ENCODE data around the gene SORBS1. TPM values are rescaled to one million over a fixed set of nuclear protein-coding genes. Genes with fewer than 3 reads are reported as not detected.

SORBS1 gene
- total RNA-seq, 1 experiment from 2014 or later = 39.9 TPM

GRCh38 chr10:95469676-95470075 lies 91.5 kb downstream of the SORBS1 start (continued):
- TF ChIP-seq, protein P1, sequence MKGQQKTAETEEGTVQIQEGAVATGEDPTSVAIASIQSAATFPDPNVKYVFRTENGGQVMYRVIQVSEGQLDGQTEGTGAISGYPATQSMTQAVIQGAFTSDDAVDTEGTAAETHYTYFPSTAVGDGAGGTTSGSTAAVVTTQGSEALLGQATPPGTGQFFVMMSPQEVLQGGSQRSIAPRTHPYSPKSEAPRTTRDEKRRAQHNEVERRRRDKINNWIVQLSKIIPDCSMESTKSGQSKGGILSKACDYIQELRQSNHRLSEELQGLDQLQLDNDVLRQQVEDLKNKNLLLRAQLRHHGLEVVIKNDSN (CRISPR knock-in tag; IDR thresholded peaks at IDR 0.05) = no peak
- TF ChIP-seq SOX15 (CRISPR knock-in tag; IDR thresholded peaks at IDR 0.05) (no peak), NR1H2 (CRISPR knock-in tag; IDR thresholded peaks at IDR 0.05) (no peak), PREB (CRISPR knock-in tag; IDR thresholded peaks at IDR 0.05; ENCODE audit: borderline replicate concordance) (no peak), IRF2 (CRISPR knock-in tag; IDR thresholded peaks at IDR 0.05; ENCODE audit: borderline replicate concordance, low read depth) (no peak)
- TF ChIP-seq, protein P2, sequence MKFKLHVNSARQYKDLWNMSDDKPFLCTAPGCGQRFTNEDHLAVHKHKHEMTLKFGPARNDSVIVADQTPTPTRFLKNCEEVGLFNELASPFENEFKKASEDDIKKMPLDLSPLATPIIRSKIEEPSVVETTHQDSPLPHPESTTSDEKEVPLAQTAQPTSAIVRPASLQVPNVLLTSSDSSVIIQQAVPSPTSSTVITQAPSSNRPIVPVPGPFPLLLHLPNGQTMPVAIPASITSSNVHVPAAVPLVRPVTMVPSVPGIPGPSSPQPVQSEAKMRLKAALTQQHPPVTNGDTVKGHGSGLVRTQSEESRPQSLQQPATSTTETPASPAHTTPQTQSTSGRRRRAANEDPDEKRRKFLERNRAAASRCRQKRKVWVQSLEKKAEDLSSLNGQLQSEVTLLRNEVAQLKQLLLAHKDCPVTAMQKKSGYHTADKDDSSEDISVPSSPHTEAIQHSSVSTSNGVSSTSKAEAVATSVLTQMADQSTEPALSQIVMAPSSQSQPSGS (CRISPR knock-in tag; IDR thresholded peaks at IDR 0.05; ENCODE audit: borderline replicate concordance, low read depth) = no peak

DNA sequence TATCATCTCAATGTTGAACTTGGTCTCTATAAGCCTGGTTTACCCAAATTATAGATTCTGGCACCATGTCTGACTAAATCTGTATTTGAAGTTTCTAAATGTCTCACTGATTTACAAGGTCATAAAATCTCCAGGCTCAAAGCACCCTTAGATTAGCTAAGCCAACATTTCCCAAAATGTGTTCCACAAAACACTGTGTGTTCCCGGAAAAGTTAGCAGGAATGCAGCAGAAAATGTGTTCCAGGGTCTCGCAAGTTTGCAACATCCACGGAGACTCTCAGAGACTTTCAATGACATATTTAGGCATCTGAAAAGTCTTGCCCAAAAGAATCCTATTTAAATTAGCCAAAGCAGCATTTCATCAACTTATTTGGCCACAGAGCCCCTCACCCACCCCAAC lies 91.9 kb downstream of the SORBS1 start:
- Mint-ChIP-seq H3K4me1 (peaks cover 74% of the 10 kb centered on the region), H3K4me3 (no peak overlapping the region), H3K36me3 (no peaks in the 10 kb centered on the region), H3K9me3 (no peaks in the 10 kb centered on the region), H3K27me3 (ENCODE audit: low read depth) (no peaks in the 10 kb centered on the region), H3K27ac (peak overlapping the region; percentile 66)
- DNase-seq (ENCODE audit: low spot score) (no peak), ATAC-seq (no peak)
- POLR2A ChIA-PET = no interaction called here
- CTCF ChIA-PET = interaction anchor here (1.8 kb wide), 1 partner anchor 39 kb away, joined by 5 read pairs; no protein-coding TSS in a partner anchor
- TF ChIP-seq ELF4 (CRISPR knock-in tag; IDR thresholded peaks at IDR 0.05; ENCODE audit: low read depth) (no peak), ZNF423 (CRISPR knock-in tag; IDR thresholded peaks at IDR 0.05) (no peak), CBFB (CRISPR knock-in tag; IDR thresholded peaks at IDR 0.05; ENCODE audit: low read depth) (no peak), NR2C2 (CRISPR knock-in tag; IDR thresholded peaks at IDR 0.05) (no peak), ZNF425 (CRISPR knock-in tag; conservative IDR thresholded peaks at IDR 0.05) (no peak), CREM (CRISPR knock-in tag; IDR thresholded peaks at IDR 0.05) (no peak), JUN (CRISPR knock-in tag; IDR thresholded peaks at IDR 0.05) (no peak), ZBTB21 (CRISPR knock-in tag; IDR thresholded peaks at IDR 0.05; ENCODE audit: borderline replicate concordance) (no peak), IRF1 (CRISPR knock-in tag; IDR thresholded peaks at IDR 0.05) (no peak), ERG (CRISPR knock-in tag; IDR thresholded peaks at IDR 0.05) (no peak), MLX (CRISPR knock-in tag; IDR thresholded peaks at IDR 0.05) (no peak)
- TF ChIP-seq, protein P3, sequence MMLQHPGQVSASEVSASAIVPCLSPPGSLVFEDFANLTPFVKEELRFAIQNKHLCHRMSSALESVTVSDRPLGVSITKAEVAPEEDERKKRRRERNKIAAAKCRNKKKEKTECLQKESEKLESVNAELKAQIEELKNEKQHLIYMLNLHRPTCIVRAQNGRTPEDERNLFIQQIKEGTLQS (CRISPR knock-in tag; conservative IDR thresholded peaks at IDR 0.05) = no peak
- TF ChIP-seq, protein P1 (CRISPR knock-in tag; IDR thresholded peaks at IDR 0.05) = no peak
- TF ChIP-seq, protein P4, sequence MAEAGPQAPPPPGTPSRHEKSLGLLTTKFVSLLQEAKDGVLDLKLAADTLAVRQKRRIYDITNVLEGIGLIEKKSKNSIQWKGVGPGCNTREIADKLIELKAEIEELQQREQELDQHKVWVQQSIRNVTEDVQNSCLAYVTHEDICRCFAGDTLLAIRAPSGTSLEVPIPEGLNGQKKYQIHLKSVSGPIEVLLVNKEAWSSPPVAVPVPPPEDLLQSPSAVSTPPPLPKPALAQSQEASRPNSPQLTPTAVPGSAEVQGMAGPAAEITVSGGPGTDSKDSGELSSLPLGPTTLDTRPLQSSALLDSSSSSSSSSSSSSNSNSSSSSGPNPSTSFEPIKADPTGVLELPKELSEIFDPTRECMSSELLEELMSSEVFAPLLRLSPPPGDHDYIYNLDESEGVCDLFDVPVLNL (CRISPR knock-in tag; IDR thresholded peaks at IDR 0.05; ENCODE audit: borderline replicate concordance, low read depth) = no peak
- TF ChIP-seq, protein P5, sequence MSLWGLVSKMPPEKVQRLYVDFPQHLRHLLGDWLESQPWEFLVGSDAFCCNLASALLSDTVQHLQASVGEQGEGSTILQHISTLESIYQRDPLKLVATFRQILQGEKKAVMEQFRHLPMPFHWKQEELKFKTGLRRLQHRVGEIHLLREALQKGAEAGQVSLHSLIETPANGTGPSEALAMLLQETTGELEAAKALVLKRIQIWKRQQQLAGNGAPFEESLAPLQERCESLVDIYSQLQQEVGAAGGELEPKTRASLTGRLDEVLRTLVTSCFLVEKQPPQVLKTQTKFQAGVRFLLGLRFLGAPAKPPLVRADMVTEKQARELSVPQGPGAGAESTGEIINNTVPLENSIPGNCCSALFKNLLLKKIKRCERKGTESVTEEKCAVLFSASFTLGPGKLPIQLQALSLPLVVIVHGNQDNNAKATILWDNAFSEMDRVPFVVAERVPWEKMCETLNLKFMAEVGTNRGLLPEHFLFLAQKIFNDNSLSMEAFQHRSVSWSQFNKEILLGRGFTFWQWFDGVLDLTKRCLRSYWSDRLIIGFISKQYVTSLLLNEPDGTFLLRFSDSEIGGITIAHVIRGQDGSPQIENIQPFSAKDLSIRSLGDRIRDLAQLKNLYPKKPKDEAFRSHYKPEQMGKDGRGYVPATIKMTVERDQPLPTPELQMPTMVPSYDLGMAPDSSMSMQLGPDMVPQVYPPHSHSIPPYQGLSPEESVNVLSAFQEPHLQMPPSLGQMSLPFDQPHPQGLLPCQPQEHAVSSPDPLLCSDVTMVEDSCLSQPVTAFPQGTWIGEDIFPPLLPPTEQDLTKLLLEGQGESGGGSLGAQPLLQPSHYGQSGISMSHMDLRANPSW (CRISPR knock-in tag; conservative IDR thresholded peaks at IDR 0.05; ENCODE audit: low read depth) = no peak

Data from WTC11 (cell line).